NOMO-1 (cell line): ENCODE measurements around the gene DNAH17.

Experiments used
- DNase-seq, 2 experiments: peaks; one replicate each; lab custom pipeline; 2025; ENCODE audit not compliant: unreplicated experiment in 2 of 2; lab: John Stamatoyannopoulos, UW

The DNAH17 gene

DNA sequence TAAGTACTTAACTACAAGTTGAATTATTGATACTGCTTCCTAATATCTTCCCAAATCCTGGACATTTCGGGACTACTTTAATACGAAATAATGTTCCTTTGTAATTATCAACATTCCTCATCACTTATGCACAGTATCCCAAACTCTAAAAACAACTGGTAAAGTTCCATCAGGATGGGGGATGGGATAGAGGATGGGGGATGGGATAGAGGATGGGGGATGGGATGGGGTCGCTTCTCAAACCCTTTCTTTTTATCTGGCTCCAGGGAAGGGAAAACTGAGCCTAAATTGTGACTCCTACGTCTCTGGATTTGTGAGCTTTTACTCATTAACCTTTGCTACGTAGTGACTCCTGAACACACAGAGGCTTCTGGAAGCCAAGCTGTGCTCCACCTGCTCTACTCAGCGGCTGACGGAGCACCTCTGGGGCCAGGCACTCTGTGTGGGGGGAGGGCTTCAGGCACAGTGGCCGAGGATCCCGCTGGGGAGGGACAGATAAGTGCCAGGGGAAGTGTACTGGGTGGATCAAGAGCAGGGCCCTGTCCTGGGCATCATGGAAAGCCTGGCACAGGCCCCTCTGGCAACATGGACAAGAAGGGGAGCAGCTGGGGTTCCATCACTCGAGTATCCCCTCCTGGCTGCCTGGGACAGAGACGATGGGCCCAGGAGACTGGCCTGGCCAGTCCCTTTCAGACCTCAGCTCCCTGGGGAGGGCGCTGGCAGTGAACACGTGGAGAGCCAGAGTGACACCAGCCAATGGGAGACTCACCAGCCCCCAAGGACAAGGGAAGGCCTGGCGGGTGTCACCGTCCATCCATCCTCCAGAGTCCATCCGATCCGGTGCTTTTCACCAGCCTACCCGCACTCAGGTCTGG is 142.5 kb downstream of the DNAH17 start:
- DNase-seq: no peak

DNA sequence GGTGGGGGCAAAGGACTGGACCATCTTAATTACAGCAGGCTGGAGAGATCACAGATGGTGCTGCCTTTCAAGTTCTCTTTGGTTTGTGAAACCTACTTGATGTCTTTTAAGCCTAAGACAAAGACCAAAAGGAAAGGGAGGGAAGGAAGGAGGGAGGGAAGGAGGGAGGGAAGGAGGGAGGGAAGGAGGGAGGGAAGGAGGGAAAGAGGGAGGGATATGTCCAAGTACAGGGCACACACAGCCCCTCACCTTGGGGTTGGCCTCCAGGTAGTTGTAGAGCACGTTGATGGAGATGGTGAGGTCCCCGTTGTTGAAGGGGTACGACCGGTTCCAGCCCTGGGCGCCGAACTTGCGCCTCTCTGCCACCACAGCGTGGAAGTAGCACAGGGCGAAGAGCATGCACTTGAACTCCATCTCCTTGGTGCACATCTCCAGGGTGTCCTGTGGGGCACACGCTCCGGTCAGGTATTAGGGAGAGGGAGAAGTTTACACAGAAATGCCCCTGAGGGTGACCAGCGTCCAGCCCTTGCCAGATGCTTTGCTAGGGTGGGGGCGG is 143.3 kb downstream of the DNAH17 start:
- DNase-seq: no peak

DNA sequence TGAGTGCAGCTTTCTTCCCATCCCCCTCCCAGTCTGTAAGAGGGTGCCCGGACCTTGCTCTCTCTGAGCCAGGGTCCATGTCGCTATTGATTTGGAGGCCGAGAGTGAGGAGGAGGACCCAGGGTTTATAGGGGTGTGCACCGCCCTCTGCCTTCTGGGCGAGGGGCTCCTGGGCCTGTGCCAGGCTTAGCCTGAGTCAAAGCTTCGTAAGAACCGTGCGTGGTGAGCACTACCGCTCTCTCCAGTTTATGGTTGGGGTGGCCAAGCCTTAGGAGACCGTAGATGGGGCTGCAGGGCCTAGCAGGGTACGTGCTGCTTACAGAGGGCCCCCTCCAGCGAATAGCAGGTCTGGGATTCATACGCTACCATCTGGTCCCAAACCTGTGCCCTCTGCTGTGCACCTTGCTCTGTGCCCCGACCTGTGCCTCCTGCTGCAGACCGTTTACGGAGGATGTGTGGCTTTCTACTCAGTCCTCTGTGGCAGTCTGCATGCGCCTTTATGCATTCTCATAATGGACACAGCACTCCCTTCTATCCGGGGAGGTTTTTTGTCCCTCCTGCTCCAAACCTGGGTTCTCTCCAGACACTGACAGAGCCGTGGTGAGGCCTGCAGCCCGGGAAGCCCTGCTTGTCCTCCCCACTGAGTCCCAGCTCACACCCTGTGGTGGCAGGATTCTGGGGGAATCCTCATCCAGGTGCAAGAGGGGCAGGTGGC is 144.0 kb downstream of the DNAH17 start:
- no peak for DNase-seq

DNA sequence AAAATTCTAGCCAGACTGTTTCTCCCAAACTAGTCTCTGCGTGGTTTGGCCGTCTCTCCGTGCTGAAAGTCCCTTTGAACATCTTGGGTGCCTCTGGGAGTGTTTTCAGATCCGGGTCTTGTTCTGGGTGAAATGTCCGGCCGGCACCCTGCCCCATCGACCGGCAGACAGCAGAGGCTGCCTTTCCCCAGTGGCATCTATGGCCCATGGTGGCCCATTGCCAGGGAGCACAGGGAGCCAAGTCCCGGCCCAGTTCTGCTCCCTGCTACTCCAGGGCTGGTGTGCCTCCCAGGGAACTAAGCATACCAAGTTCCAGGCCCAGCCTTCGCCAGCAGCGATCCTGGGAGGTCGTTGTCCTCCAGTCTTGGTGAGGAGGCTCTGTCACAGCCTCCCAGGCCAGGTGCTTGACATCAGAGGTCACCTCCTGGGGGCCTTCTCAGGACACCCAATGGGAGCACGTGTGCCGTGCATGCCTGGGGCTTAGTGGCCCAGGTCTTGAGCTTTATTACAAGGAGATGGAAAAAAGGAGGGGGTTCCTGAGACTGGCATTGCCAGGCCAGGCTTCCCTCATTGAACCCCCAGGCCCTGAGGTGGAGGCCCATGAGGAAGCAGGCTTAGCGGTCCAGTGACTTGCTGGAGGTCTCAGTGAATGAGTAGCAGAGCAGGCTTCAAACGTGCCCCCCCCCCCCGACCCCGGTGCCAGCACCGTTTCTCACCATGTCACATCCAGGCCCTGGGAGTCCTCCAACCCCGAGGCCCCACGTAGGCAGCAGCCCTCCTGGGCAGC is 144.8 kb downstream of the DNAH17 start:
- DNase-seq: no peak

DNA sequence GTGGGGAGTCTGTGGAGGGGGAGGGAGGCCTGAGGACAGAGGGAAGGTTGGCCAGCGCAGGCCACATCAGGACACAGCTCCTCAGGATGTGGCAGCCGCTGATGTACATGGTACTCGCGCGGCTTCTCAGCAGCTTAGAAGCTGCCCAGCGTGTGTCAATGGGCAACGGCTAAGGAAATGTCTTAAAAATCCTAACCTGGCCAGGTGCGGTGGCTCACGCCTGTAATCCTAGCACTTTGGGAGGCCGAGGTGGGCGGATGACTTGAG is 145.6 kb downstream of the DNAH17 start:
- no peak for DNase-seq

DNA sequence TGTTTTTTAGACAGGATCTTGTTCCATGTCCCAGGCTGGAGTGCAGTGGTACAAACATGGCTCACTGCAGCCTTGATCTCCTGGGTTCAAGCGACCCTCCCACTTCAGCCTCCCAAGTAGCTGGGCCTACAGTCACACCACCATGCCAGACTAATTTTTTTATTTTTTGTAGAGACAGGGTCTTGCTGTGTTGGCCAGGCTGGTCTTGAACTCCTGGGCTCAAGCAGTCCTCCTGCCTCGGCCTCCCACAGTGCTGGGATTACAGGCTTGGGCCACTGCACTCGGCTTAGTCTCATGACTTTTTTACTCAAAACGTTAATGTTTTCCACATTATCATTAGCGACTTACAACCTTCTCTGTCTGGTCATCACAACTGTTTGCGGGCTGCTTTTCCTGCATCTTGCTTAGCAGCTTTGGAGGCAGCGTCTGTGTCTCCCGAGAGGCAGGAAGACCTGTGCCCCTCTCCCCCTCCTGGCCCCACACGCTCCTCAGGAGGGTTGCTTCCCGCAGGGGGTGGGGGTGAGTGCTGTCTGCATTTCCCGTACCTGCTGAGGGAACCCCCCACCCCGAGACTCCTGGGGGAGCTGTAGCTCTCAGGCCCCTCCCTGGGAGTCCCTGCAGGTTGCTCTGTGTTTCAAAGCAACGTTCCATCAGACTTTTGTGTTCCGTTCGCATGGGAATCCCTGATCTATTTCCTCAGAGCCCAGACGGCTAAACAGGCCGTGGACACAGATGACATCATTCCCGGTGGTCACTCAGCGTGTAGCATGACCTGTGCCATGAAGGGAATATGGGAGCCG is 146.1 kb downstream of the DNAH17 start:
- DNase-seq: no peak

DNA sequence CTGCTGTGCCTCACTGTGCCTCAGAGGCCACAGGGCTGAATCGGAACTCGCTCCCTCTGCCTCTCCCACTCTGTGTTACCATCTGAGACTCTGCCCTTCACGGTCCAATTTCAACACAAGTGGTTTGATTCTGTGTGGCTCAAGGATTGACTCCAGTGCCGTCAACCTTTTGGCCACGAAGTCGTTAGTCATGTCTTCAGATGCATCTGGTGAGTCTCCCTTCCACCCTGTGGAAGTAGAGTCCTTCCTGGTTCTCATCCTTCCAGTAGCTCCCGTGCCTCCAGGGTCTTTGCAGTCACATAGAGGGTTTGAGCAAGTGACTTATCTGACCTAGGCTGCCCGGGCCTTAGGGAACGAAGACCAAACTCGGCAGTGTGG is 147.6 kb downstream of the DNAH17 start:
- DNase-seq: no peak

DNA sequence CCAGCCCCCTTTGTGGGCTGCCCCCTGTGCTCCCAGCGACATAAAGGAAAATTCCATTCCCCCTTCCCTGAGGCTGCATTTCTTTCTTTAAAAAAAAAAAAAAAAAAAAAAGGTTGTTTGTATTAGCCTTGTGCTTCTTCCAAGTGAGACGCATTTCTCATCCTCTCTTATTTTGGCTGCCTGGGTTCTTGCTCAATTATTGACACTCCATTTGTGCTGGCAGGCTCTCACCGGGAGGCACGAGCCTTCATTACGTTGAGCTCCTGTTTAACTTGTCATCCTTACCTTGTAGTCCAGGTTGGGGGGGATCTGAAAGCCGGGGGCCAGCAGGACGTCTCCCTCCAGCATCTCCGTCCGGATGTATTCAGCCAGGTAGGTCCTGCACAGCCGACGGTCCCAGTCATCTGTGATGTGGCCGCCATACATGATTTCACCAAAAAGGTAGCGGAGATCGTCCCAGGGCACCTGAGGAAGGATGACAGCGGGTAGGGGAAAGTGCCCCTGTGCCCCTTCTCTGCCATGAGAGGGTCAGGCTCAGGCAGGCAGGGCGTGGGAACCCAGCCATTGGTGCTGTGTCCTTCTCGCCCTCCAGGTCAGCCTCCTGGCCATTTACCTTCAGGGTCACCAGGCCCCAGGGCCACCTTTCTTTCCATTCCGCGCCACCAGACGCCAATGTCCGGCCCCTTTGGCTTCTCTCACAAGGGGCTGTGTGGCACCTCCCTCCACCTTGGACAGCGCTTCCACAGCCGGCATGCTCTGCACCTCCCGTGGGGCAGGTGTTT is 148.2 kb downstream of the DNAH17 start:
- no peak for DNase-seq

DNA sequence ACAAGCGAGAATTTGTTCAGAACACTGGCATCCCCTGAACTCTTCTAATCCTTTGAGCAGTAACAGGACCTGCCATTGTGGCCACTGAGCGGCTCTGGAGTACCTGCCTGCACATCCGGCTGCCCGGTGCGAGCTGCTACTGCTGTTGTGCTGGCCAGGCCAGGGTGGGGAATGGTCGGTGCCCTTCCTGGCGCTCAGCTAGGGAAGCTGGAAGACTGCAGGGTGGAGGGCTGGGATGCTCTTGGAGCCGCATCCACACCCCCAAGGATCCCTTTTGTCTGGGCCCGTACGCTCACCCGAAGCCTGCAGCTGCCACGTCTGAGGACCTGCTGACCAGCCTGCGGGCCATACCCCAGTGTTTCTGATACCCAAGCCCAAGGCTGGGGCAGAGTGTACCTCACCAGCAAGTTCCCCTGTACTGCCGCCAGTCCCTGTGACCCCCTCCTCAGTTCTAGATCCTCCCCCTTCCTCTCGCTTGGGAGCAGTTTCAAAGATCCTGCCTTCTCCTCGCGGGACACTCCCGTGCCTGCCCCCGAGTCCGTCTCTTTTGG is 149.1 kb downstream of the DNAH17 start:
- DNase-seq: no peak

DNA sequence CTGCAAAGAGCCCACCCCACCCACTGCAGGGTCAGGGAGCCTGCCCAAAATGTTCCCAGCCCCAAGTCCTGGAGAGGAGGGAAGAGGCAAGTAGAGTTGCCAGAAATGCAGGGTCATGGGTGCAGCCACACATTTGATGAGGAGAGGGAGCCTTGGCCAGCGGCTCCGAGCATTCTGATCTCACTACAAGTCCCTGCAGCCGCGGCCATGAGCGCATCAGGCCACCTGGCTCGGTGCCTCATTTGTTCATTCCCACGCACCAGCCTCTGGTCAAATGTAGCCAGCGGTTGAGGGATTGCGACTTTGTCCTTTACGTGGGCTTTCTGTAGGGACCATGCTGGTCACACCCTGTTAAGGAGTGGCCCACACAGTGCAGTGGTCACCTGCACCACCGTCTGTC is 150.1 kb downstream of the DNAH17 start:
- DNase-seq: no peak

DNA sequence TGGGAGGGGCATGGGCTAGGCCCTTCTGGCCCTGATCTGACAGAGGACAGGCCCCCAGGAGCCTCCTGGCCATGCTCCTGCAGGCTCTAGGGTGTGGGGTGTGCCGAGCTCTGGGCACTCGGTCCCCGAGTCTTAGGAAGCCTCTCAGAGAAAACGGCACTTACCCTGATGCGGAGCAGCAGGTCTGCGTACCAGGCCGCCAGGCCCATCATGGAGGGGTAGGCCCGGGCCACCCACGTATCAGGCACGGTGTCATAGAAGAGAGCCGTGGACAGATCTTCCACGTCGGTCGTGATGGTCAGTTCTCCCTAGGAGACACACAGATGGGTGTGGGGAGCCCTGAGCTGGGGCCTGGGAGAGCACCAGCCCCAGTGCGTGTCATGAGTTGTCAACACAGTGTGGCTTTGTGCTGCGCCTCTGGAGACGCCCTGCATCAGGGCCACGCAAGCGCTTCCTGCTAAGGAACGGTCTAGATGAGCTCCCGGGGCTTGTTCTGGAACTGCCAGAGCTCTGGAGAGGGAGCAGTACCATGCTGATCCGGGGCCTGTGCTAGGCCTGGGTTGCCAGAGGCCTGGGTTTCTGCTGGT is 150.8 kb downstream of the DNAH17 start:
- DNase-seq: no peak

DNA sequence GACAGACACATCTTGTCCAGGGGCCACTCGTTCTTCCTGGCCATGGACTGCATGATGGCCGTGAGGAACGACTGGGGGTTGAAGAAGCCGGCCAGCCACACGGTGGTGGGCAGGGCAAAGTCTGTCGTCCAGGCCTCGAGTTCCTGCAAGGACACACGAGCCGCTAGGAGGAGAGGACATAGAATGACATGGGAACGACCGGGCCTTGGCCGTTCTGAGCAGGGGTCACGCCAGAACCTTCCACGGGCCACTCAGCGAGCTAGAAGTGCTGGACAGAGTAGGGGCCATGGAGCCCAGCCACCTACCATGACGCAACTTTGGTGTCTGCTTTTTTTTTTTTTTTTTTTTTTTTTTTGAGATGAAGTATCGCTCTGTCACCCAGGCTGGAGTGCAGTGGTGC is 151.8 kb downstream of the DNAH17 start:
- DNase-seq: no peak

DNA sequence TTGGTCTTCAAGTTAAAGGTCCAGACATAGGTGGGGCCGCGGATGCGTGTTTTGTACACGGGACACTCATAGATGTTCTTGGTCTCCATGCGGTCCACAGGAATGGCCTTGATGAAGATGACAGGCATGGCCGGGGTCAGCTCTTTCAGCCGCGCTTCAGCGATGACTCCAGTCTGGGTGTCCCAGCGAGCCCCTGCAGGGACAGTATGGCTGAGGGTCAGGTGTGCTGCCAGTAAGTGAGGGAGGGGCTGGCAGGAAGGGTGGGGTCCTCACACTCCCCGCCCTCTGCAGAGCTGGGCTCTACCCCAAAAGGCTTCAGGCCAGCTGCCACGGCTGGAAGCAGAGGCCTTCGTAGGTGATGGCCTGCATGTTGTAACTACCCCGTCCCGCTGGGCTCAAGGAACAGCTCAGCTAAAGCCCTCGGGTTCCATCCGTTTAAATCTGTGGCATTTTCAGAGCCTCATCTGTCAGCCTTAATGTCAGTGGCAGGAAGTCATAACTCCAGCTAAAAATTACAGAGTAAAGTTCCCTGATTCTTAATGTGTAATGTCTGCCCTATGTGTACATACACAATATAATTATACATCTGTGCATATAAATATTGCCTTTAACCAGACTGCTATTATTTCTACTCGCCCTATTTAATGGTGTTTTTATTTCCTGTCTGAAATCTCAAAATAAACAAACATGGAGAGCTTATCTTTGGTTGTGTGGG is 153.1 kb downstream of the DNAH17 start:
- DNase-seq: no peak

DNA sequence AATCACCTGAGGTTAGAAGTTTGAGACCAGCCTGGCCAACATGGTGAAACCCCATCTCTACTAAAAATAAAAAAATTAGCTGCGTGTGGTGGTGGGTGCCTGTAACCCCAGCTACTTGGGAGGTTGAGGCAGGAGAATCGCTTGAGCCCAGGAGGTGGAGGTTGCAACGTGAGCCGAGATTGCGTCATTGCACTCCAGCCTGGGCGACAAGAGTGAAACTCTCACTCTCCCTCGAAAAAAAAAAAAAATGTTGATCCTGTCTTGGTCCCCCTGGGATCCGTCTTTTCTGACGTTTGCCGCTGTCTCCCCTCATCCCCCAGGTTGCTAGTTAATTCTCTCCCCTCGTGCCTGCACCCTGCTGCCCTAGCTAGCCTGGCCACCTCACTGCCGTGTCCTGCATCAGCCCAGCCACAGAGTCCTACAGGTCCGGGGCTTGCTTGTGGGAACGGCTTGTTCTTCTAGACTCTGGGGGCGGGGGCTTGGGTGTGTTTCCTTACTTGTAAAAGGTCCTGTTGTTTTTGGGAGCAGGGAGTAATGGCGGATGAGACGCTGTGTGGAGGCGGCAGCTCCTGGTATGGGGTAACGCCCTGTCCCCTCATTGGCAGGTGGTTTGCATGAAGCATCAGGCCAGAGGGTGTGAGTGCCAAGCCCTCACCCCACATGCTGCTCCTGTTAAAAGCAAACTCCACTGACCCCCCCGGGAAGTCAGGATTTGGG is 154.2 kb downstream of the DNAH17 start:
- DNase-seq: no peak

DNA sequence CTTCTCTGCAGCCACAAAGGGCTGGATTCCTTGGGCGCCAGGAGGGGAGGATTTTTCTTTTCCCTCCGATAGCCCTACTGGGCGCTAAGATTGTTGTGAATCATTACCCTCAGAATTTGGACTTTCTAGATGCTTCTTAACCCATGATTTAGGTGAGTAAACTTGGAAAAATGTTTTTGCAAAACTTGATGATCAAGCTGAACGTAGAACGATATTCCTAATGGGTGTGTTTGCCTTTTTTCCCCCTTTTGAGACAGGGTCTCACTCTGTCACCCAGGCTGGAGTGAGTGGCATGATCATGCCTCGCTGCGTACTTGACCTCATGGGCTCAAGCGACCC is 155.0 kb downstream of the DNAH17 start:
- DNase-seq: no peak

DNA sequence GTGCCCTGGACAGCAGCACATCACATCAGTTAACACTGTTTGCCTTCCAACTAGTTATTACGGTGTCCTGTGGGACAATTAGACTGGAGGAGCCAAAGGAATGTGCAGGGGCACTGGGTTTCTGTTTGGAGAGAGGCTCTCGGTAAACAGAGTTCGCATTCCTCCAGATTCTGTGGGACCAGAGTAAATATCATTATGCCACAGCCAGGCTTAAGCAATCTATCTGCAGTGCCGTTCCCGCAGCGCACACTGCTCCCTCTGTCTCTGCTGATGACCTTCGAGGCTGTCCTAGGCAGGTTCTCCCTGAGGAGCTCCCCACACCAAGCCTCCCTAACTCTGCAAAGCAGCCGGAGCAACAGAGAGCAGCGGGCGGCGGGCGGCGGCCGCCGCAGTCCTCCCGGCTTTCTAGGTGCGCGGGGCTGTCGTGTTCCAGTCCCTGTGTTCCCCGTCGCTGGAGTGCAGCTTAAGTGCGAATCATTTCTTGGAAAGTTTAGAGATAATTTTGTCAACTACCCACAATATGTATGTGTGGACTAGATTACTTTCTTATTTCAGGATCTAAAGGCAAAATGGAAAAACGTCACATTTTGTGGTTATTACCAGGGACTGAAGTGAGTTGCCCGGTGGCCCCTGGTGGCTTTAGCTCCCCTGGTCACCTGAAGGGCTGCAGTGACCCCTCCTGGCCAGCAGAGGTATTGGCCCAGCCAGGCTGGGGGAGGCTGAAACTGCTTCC is 155.5 kb downstream of the DNAH17 start:
- peak; percentile 38 to 45 for DNase-seq

DNA sequence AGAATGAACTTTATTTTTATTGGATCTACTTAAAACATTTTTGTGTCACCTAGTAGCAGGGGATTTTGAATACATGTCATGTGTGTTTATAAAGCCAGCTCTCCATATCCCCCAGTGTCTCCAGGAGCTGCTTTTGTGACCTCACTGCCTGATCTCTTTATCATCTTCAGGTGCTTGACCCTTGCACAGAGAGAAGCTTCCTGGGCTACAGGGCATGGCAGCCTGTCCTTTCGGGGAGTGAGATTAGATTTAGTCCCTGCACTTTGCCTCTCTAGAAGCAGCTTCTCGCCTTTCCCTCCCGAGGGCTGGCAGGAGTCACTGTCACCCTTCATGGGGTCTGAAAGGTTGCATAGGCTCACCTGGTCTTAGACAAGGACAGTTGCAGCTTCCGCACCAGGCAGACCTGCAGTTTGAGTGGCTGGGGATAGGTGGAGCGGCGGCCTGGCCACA is 156.1 kb downstream of the DNAH17 start:
- DNase-seq: no peak
